ENCODE data around the gene FLG2. TPM values are rescaled to one million over a fixed set of nuclear protein-coding genes. Genes with fewer than 3 reads are reported as not detected.
"Not testable (repeated sequence)": the region's sequence is repeated elsewhere in the genome, so short reads cannot be mapped to it uniquely, and the experiment has no call there.

The FLG2 gene
- total RNA-seq, 1 donor from 2014 or later, result not detected

DNA sequence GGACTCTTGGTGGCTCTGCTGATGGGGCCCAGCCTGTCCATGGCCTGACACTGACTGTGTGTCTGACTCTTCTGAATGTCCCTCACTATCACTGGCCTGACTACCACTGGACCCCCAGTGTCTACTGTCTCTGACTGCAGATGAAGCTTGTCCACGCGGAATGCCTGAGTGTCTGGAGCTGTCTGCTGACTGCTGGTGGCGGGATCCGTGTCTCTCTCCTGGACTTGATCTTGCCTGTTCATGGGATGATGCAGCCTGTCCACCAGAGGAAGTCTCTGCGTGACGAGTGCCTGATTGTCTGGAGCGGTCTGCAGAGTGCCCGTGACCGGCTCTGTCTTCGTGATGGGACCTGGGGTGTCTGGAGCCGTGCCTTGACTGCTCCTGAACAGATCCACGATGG is 55.0 kb downstream of the FLG2 start:
- not testable (repeated sequence) for H3K36me3 Mint-ChIP-seq (ENCODE audit: unreplicated experiment); H3K27me3 Mint-ChIP-seq (ENCODE audit: unreplicated experiment); H3K4me3 Mint-ChIP-seq (ENCODE audit: unreplicated experiment); H3K27ac Mint-ChIP-seq (ENCODE audit: unreplicated experiment); H3K4me1 Mint-ChIP-seq (ENCODE audit: unreplicated experiment)
- peaks cover 23% of the 10 kb centered on the region for H3K9me3 Mint-ChIP-seq (ENCODE audit: unreplicated experiment)
- peak; percentile 75 for DNase-seq (ENCODE audit: extremely low spot score, unreplicated experiment)

DNA sequence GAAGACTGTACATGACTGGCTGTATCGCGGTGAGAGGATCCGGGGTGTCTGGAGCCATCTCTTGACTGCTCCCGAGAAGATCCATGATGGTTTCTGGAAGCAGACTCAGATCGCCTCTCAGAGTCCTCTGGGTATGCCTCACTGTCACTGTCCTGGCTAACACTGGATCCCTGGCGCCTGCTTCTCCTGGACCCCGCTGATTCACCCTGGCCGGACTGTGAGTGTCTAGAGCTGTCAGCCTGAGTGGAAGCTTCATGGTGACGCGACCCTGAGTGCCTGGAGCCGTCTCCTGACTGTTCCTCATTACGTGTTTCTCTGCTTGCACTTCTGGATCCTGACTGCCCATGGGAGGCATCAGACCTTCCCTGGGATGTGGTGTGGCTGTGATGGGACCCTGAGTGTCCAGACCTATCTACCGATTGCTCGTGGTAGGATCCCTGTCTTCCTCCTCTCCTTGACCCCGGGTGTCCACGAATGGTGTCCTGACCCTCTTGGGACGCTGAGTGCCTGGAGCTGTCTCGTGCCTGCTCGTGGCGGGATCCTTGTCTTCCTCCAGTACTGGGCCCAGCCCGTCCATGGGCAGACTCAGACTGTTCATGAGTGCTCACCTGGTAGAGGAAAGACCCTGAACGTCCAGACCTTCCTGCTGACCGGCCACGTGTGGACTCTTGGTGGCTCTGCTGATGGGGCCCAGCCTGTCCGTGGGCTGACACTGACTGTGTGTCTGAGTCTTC is 56.5 kb downstream of the FLG2 start:
- H3K4me1 Mint-ChIP-seq (ENCODE audit: unreplicated experiment); H3K9me3 Mint-ChIP-seq (ENCODE audit: unreplicated experiment); H3K36me3 Mint-ChIP-seq (ENCODE audit: unreplicated experiment); H3K27me3 Mint-ChIP-seq (ENCODE audit: unreplicated experiment); H3K27ac Mint-ChIP-seq (ENCODE audit: unreplicated experiment); H3K4me3 Mint-ChIP-seq (ENCODE audit: unreplicated experiment): not testable (repeated sequence)
- peak; percentile 67 for DNase-seq (ENCODE audit: extremely low spot score, unreplicated experiment)

Other genes with a start within 250 kb of the FLG2 start
- gene TCHH, start 244.6 kb downstream of the FLG2 start, total RNA-seq, result 0.05 TPM in 1 of 2 replicates, not detected in the other
- not detected in 2 replicates for gene RPTN, start 200.8 kb downstream of the FLG2 start, total RNA-seq
- gene HRNR, start 135.8 kb downstream of the FLG2 start, total RNA-seq, result not detected in 2 replicates
- not detected in 2 replicates for gene FLG, start 34.8 kb downstream of the FLG2 start, total RNA-seq
- gene CRNN, start 54.3 kb upstream of the FLG2 start, total RNA-seq, result not detected in 2 replicates
- not detected in 2 replicates for gene LCE5A, start 150.8 kb upstream of the FLG2 start, total RNA-seq
- not detected in 2 replicates for gene CRCT1, start 154.5 kb upstream of the FLG2 start, total RNA-seq
- gene LCE3E, start 206.8 kb upstream of the FLG2 start, total RNA-seq, result not detected in 2 replicates
- not detected in 2 replicates for gene LCE3D, start 220.5 kb upstream of the FLG2 start, total RNA-seq
- gene LCE3C, start 240.2 kb upstream of the FLG2 start, total RNA-seq, result not detected in 2 replicates

Measured in osteocyte (in vitro differentiated cells).